H4 (cell line): Measurements from ENCODE around the gene UBA52. TPM values are rescaled to one million over a fixed set of nuclear protein-coding genes. Genes with fewer than 3 reads are reported as not detected.

ENCODE experiments used
- DNase-seq: peaks from one replicate; pipeline ENCODE4 v3.0.0-alpha.2; 2015; ENCODE audit warnings: low spot score
- total RNA-seq: library from RNA; depleted of rRNA; stranded (reverse); fragments of >200 nt; shearing (Covaris generic); gene quantifications from 2 replicates; pipeline ENCODE4 v1.2.3, GENCODE V29; 2014; rRNA removed

The UBA52 gene
- total RNA-seq, 1 experiment from 2014 or later, result 2,104 TPM

DNA sequence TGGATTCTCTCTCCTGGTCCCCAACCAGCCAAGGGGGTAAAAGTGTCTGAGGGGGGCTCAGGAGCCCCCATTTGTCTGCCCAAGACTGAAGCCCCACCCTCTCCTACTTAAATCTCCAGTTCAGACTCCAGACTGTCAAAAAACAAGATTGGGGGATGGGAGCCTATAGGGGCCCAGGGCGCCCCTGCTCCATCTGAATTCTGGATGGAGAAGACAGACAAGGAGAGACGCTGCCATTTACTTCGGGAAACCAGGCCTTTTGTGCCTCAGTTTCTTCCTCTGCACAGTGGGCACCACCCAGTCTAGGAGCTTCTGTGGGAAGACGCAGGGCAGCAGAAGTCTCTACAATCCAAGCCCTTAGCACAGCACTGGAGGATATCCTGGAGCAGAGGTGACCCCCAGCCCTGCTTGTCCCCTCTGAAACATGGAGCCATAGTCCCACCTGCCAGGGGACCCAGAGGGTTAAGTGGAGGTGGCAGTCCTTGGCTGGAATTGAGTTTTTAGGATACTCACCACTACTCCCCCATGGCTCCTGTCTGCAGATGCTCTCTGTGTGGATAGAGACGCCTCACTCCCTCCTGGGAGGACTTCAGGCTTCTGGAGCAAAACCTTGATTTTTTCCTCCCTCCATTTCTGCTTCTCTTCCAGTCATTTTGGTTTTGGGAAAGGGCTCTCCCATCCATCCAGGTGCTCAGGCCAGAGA, 36.6 kb downstream of the UBA52 start:
- DNase-seq, result no peak

GRCh38 chr19:18608805-18609716, 37.4 kb downstream of the UBA52 start:
- DNase-seq, result no peak

DNA sequence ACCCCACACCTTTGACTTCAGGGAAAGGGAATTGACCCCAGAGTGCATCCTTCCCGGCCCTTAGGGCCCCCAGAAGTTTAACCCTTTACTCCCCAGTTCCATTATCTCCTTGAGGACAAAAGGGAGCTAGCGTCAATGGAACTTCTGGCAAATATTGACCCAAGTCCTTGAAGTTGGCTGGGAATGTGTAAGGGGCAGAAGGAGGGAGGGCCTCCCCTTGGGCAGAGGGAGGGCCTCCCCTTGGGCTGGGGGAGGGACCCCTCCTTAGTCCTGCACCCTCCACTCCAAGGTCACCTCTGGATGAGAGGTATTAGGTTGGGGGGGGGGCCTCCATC, 38.0 kb downstream of the UBA52 start:
- no peak for DNase-seq

DNA sequence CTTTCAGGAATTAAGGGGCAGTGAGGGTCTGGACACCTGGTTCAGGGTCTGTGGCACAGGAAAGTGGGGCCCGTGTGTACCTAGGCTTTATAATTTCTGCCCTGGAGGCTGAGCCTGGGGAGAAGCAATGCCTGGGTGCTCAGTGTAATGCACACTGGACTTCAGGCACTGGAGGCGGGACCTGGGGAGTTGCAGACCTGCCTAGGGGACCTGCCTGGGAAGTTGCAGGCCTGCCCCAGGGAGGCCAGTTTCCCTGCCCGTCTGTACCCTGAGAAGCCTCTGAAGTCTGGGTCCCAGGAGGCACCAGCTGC, 38.5 kb downstream of the UBA52 start:
- DNase-seq, result no peak

DNA sequence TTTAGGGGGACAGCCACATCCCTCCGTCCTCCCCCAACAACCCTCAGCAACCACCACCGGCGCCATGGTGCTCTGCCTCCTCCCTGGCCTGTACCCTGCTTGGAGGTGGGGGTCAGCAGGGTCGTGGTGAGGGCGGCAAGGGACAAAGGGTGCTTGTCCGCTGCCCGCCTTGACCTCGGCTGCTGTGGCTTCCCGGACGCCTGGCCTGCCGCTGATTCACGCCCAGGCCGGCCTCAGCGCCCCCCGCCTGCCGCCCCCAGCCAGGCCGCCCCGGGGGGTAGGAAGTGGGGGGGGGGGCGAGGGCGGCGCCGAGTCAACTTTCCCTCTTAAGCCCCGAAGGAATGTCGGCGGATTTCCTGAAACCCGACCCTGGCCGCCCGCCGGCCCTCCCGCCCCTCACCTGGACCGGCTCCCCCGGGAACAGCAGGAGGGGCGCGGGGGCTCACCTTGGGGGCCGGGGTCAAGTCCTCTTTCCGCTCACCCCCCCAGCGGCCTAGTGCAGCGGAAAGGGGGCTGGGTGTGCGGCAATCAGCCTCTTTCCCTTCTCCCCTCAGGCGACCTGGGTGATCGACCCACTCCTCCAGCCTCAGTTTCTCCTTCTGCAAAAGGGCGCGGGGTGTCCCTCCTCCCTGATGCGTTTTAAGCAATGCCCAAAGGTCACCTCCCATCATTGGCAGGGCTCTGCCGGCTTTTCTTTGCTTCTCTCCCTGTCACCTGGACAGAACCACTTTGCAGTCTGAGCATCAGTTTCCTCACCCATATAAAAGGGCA, 39.1 kb downstream of the UBA52 start:
- no peak for DNase-seq

DNA sequence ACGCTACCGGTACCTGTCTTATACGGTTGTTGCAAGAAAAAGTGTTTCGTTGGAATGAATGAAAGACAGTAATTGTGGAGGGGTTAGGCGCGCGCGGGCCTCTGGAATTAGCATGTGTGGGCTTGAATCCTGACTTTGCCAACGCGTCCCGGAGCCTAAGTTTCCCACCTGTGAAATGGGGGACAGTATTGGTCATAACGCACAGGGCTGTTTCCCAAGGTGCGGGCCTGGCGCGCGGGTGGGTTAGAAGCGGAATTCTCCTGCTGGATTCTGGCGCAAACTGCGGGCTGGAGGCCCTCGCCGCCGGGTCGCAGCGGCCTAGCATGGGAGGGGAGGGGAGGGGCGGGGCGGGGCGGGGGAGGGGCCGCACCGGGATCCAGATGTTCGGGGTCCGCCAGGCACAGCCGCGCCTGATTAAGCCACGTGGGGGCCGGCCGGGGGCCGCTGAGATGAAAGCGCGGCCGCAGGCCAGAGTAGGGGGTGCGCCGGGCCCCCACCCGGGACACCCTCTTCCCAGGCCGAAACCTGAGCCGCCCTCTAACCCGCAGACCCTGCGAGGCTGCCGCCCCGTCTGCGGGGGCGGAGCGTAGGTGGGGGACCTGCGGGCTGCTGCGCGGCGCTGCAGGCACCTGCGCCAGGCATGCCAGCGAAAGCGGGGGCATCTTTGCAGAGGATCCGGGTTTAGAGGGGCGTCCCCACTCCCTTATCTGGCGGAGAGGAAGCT, 39.8 kb downstream of the UBA52 start:
- DNase-seq, result no peak

DNA sequence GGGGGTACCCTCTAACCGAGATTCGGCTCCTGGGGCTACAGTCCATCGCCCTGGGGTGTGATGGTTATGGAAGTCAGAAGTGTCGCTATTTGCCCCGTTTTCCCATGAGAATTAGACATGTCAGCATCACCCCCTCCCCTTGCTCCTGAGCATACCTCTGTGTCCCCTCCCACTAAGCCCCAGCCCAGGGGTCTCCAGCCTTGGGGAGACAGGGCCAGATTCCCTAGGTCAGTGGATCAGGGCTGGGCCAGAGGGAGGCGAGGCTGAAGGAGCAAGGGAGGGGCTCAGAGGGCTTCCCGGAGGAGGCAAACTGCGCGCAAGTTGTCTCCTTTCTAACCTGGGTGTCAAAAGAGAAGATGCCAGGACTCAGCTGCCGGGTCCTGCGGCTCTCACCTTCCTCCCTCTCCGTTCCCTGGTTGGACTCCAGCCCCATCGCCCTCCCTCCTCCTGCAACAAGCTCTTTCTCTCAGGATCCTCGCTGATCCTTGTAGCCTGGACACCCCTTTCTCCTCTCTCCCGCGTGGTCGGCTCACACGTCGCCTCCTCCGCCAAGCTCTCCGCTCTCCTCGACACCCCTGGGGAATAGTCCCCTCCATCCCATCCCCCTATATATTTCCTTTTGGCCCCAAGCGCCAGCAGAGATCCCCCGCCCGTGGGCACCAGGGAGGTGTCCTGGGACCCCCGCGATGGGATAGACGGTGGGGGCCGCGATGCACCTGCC, 40.6 kb downstream of the UBA52 start:
- DNase-seq, result no peak

GRCh38 chr19:18612772-18613588, 41.3 kb downstream of the UBA52 start, which contains the start of gene TMEM59L:
Gene TMEM59L (plus strand): TSS chr19:18612870. CDS start chr19:18612959, 89 bp downstream.
- DNase-seq, result no peak

GRCh38 chr19:18613589-18614234, 42.1 kb downstream of the UBA52 start:
- no peak for DNase-seq

DNA sequence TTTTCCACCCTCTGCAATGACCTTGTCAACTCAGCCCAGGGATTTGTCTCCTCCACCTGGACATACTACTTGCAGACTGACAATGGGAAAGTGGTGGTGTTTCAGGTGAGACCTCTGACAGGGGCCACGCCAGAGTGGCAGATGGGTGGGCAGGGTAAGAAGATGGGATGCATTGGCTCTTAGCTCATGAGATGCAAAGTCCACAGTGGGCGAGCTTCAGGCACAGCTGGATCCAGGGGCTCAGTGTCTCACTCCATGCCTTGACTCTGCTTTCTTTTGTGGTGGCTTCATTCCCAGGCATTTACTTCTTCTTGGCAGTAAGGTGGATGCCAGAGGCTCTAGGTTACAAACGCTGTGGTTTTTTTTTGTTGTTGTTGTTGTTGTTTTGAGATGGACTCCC, 44.4 kb downstream of the UBA52 start:
- no peak for DNase-seq

- no peak for DNase-seq
Measured at GRCh38 chr19:18617562-18617961, 45.9 kb downstream of the UBA52 start.

DNA sequence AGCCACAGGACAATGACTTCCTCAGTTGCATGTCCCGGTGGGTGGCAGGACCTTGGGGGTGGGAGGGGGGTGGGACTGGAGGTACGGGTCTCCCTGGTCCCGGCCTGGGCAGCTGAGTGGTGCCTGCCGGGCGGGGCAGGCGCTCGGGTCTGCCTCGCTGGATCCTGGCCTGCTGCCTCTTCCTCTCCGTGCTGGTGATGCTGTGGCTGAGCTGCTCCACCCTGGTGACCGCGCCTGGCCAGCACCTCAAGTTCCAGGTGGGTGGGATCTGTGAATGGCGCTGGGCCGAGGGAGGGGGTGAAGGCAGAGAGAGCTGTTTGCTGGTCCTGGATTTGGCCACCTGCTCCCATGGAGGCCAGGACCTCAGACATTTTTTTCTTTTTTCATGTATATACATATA, 46.6 kb downstream of the UBA52 start:
- DNase-seq, result no peak

DNA sequence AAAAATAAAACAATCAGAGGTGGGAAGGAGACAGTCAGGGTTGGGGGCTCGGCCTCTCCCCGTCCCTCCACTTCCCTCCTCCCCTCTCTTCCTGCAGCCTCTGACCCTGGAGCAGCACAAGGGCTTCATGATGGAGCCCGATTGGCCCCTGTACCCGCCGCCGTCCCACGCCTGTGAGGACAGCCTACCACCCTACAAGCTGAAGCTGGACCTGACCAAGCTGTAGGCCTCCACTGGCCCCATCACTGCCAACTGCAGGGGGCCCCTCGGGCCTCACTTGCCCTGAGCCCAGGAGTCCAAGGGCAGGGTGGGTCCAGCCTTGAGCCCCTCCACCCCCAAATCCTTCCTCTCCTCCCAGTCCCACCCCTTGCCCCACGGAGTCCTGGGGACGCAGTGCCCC, 48.7 kb downstream of the UBA52 start:
- no peak for DNase-seq

GRCh38 chr19:18620902-18621301, 49.2 kb downstream of the UBA52 start:
- no peak for DNase-seq

DNA sequence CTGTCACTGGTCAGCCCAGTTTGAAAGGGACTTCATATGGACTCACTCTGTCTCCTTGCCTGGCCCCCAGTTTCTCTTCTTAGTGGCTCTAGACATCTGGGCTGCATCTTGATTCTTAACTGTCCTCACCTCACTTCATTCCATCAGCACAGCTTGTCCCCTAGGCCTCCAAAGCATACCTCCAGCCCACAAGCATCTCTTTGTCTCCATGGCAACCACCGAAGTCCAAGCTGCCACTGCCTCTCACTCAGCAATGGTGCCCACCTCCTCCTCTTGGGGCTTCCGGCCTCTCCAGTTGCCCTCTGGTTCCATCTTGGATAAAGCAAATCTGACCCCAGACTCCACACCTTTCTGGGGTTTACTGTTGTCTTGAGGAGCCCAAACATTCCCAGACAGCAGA, 55.2 kb downstream of the UBA52 start:
- DNase-seq, result no peak

Other genes with a start within 250 kb of the UBA52 start
- 349 and 397 TPM in 2 replicates for gene LSM4, start 248.8 kb upstream of the UBA52 start, total RNA-seq
- gene PGPEP1, start 231.3 kb upstream of the UBA52 start, total RNA-seq, result 2.9 and 12.1 TPM in 2 replicates
- gene GDF15, start 185.7 kb upstream of the UBA52 start, total RNA-seq, result 376 and 378 TPM in 2 replicates
- gene LRRC25, start 174.2 kb upstream of the UBA52 start, total RNA-seq, result 0.06 and 0.35 TPM in 2 replicates
- gene SSBP4, start 152.5 kb upstream of the UBA52 start, total RNA-seq, result 44.6 and 60.9 TPM in 2 replicates
- gene ISYNA1, start 133.7 kb upstream of the UBA52 start, total RNA-seq, result 0.33 and 0.45 TPM in 2 replicates
- gene ELL, start 49.8 kb upstream of the UBA52 start, total RNA-seq, result 4.9 and 5.8 TPM in 2 replicates
- gene FKBP8, start 28.3 kb upstream of the UBA52 start, total RNA-seq, result 145 and 185 TPM in 2 replicates
- gene KXD1, start 14.0 kb upstream of the UBA52 start, total RNA-seq, result 139 and 150 TPM in 2 replicates
- gene REX1BD, start 16.9 kb downstream of the UBA52 start, total RNA-seq, result 107 and 159 TPM in 2 replicates
- 19.4 and 35.4 TPM in 2 replicates for gene CRLF1, start 34.9 kb downstream of the UBA52 start, total RNA-seq
- gene TMEM59L, start 41.0 kb downstream of the UBA52 start, total RNA-seq, result 1.2 and 3.2 TPM in 2 replicates
- gene KLHL26, start 65.2 kb downstream of the UBA52 start, total RNA-seq, result 2.3 and 5.7 TPM in 2 replicates
- gene CRTC1, start 111.8 kb downstream of the UBA52 start, total RNA-seq, result 2.3 and 2.6 TPM in 2 replicates
- gene COMP, start 219.4 kb downstream of the UBA52 start, total RNA-seq, result 0.08 TPM in 1 of 2 replicates, not detected in the other